Activated CD4-positive, alpha-beta T cell treated with anti-CD3 and anti-CD28 coated beads, Interleukin-2, amount 10 ng/mL, durations not matched to agents 24 days and 14 days (primary cell): ENCODE results near the gene MT1E. TPM values are rescaled to one million over a fixed set of nuclear protein-coding genes. Genes with fewer than 3 reads are reported as not detected.
"Not testable (repeated sequence)": the region's sequence is repeated elsewhere in the genome, so short reads cannot be mapped to it uniquely, and the experiment has no call there.

Experiments used
- DNase-seq: peaks from one replicate; pipeline ENCODE4 v3.0.0; 2022
- H3K27ac Mint-ChIP-seq: one replicate; pipeline ENCODE4 v1.8.0; 2022; ENCODE audit warnings: mild to moderate bottlenecking, mixed read lengths
- H3K27me3 Mint-ChIP-seq: one replicate; pipeline ENCODE4 v1.8.0; 2022; ENCODE audit warnings: mixed read lengths
- H3K36me3 Mint-ChIP-seq: one replicate; pipeline ENCODE4 v1.8.0; 2022; ENCODE audit warnings: low read depth, mild to moderate bottlenecking, mixed read lengths
- H3K4me1 Mint-ChIP-seq: one replicate; pipeline ENCODE4 v1.8.0; 2021; ENCODE audit warnings: mixed read lengths
- H3K4me3 Mint-ChIP-seq: one replicate; pipeline ENCODE4 v1.8.0; 2022; ENCODE audit warnings: mild to moderate bottlenecking, moderate library complexity, mixed read lengths
- H3K9me3 Mint-ChIP-seq: one replicate; pipeline ENCODE4 v1.8.0; 2021; ENCODE audit warnings: mixed read lengths
- intact Hi-C: fragments of 100-400 bp; cut with micrococcal nuclease; formaldehyde crosslinking; loops from one replicate; pipeline ENCODE4 v1.15.1; 2023
- total RNA-seq: library from RNA; stranded (reverse); gene quantifications from 2 replicates; pipeline ENCODE4 v1.2.3, GENCODE V29; 2022

The MT1E gene
- total RNA-seq, 1 donor from 2014 or later, result 136 TPM

GRCh38 chr16:56671691-56672090 lies 46.1 kb downstream of the MT1E start:
- H3K27ac Mint-ChIP-seq, intact Hi-C loops, H3K9me3 Mint-ChIP-seq, H3K36me3 Mint-ChIP-seq, H3K4me3 Mint-ChIP-seq, DNase-seq: not testable (repeated sequence)
- peaks cover 68% of the 10 kb centered on the region for H3K27me3 Mint-ChIP-seq
- H3K4me1 Mint-ChIP-seq, result peaks cover 41% of the 10 kb centered on the region

- H3K27ac Mint-ChIP-seq, H3K9me3 Mint-ChIP-seq, H3K4me3 Mint-ChIP-seq, DNase-seq, intact Hi-C loops, H3K36me3 Mint-ChIP-seq: not testable (repeated sequence)
- H3K4me1 Mint-ChIP-seq, result peaks cover 41% of the 10 kb centered on the region
- peaks cover 68% of the 10 kb centered on the region for H3K27me3 Mint-ChIP-seq
Measured at GRCh38 chr16:56672171-56672570, 46.6 kb downstream of the MT1E start.

GRCh38 chr16:56672761-56673536 lies 47.4 kb downstream of the MT1E start:
- DNase-seq, result no peak
- no peak overlapping the region for H3K4me3 Mint-ChIP-seq
- peaks cover 63% of the 10 kb centered on the region for H3K27me3 Mint-ChIP-seq

GRCh38 chr16:56673921-56674320 lies 48.3 kb downstream of the MT1E start:
- intact Hi-C loops, result loop anchor here (1.0 kb wide), 1 partner anchor 28 kb away; no protein-coding TSS in a partner anchor
- Mint-ChIP-seq H3K9me3 (no peaks in the 10 kb centered on the region), H3K4me1 (peaks cover 28% of the 10 kb centered on the region), H3K4me3 (no peak overlapping the region), H3K36me3 (no peaks in the 10 kb centered on the region), H3K27me3 (peaks cover 55% of the 10 kb centered on the region), H3K27ac (no peak overlapping the region)
- DNase-seq, result peak; percentile 79

More at GRCh38 chr16:56672761-56673536, 47.4 kb downstream of the MT1E start:
- Mint-ChIP-seq H3K36me3 (peaks cover 2% of the 10 kb centered on the region), H3K27ac (no peak overlapping the region), H3K9me3 (no peaks in the 10 kb centered on the region), H3K4me1 (peaks cover 36% of the 10 kb centered on the region)
- intact Hi-C loops, result no loop called here

GRCh38 chr16:56674570-56674969 lies 49.0 kb downstream of the MT1E start:
- not testable (repeated sequence) for H3K9me3 Mint-ChIP-seq, DNase-seq, H3K27ac Mint-ChIP-seq, H3K36me3 Mint-ChIP-seq, H3K4me3 Mint-ChIP-seq
- intact Hi-C loops, result loop anchor here (1.0 kb wide), 1 partner anchor 28 kb away; no protein-coding TSS in a partner anchor
- H3K4me1 Mint-ChIP-seq, result peaks cover 25% of the 10 kb centered on the region
- H3K27me3 Mint-ChIP-seq, result peaks cover 49% of the 10 kb centered on the region

- H3K27ac Mint-ChIP-seq, result peak overlapping the region; percentile 5
- H3K9me3 Mint-ChIP-seq, result no peaks in the 10 kb centered on the region
- H3K4me1 Mint-ChIP-seq, result peaks cover 22% of the 10 kb centered on the region
- peak; percentile 87 for DNase-seq
- intact Hi-C loops, result no loop called here
- no peaks in the 10 kb centered on the region for H3K36me3 Mint-ChIP-seq
- H3K4me3 Mint-ChIP-seq, result peak overlapping the region; percentile 75
- H3K27me3 Mint-ChIP-seq, result peaks cover 39% of the 10 kb centered on the region
Measured at GRCh38 chr16:56675685-56676210, 50.2 kb downstream of the MT1E start.

Other genes with a start within 250 kb of the MT1E start
- 50.6 and 52.3 TPM in 2 replicates for gene AMFR, start 200.2 kb upstream of the MT1E start, total RNA-seq
- gene NUDT21, start 174.4 kb upstream of the MT1E start, total RNA-seq, result 282 and 297 TPM in 2 replicates
- 87.0 and 89.2 TPM in 2 replicates for gene OGFOD1, start 174.2 kb upstream of the MT1E start, total RNA-seq
- 8.5 and 10.9 TPM in 2 replicates for gene BBS2, start 105.8 kb upstream of the MT1E start, total RNA-seq
- gene MT4, start 60.7 kb upstream of the MT1E start, total RNA-seq, result not detected in 2 replicates
- 5.9 and 9.3 TPM in 2 replicates for gene MT3, start 36.3 kb upstream of the MT1E start, total RNA-seq
- gene MT2A, start 17.2 kb upstream of the MT1E start, total RNA-seq, result 465 TPM in 2 replicates
- gene MT1M, start 6.9 kb downstream of the MT1E start, total RNA-seq, result not detected in 2 replicates
- 1.8 and 2.1 TPM in 2 replicates for gene MT1A, start 12.9 kb downstream of the MT1E start, total RNA-seq
- gene MT1B, start 26.1 kb downstream of the MT1E start, total RNA-seq, result not detected in 2 replicates
- 4.2 and 6.7 TPM in 2 replicates for gene MT1F, start 32.2 kb downstream of the MT1E start, total RNA-seq
- gene MT1G, start 42.3 kb downstream of the MT1E start, total RNA-seq, result 24.5 and 32.2 TPM in 2 replicates
- not detected in 2 replicates for gene MT1H, start 44.0 kb downstream of the MT1E start, total RNA-seq
- gene MT1X, start 56.7 kb downstream of the MT1E start, total RNA-seq, result 62.7 and 66.9 TPM in 2 replicates
- gene NUP93, start 104.3 kb downstream of the MT1E start, total RNA-seq, result 162 and 168 TPM in 2 replicates
- not detected in 2 replicates for gene SLC12A3, start 239.4 kb downstream of the MT1E start, total RNA-seq